Activated naive CD8-positive, alpha-beta T cell treated with anti-CD3 and anti-CD28 coated beads, Interleukin-2, amount 10 ng/mL, durations not matched to agents 7 days and 5 days (primary cell): ENCODE data around the gene ATF7IP2. TPM values are rescaled to one million over a fixed set of nuclear protein-coding genes. Genes with fewer than 3 reads are reported as not detected.

Source experiments
- ATAC-seq: fragments of 150-1000 bp; cut with Tn5 transposase; one replicate; pipeline ENCODE4 v1.10.0; 2021; ENCODE audit warnings: low read depth, moderate library complexity
- POLR2A ChIA-PET: fragments of 350-600 bp; sonication (Branson Sonifier 250); formaldehyde crosslinking; loops from one replicate; lab custom pipeline; 2021; ENCODE audit warnings: antibody characterized with exemption; lab: Charles Lee
- DNase-seq: peaks from one replicate; pipeline ENCODE4 v3.0.0; 2021
- H3K27ac Mint-ChIP-seq: one replicate; pipeline ENCODE4 v1.8.0; 2022; ENCODE audit warnings: mild to moderate bottlenecking, mixed read lengths
- H3K27me3 Mint-ChIP-seq: one replicate; pipeline ENCODE4 v1.8.0; 2022; ENCODE audit warnings: mild to moderate bottlenecking, moderate library complexity, mixed read lengths
- H3K36me3 Mint-ChIP-seq: one replicate; pipeline ENCODE4 v1.8.0; 2021; ENCODE audit warnings: mild to moderate bottlenecking, mixed read lengths
- H3K4me1 Mint-ChIP-seq: one replicate; pipeline ENCODE4 v1.8.0; 2021; ENCODE audit warnings: mixed read lengths
- H3K4me3 Mint-ChIP-seq: one replicate; pipeline ENCODE4 v1.8.0; 2022; ENCODE audit warnings: mild to moderate bottlenecking, moderate library complexity, mixed read lengths
- H3K9me3 Mint-ChIP-seq: one replicate; pipeline ENCODE4 v1.8.0; 2021; ENCODE audit warnings: mixed read lengths
- total RNA-seq, 2 experiments: library from RNA; stranded (reverse); gene quantifications; one replicate each; pipeline ENCODE4 v1.2.3, GENCODE V29; 2021

ATF7IP2 gene
- total RNA-seq, 2 experiments from 2014 or later, result 32.9 to 34.0 TPM

- Mint-ChIP-seq H3K9me3 (no peaks in the 10 kb centered on the region), H3K27me3 (peaks cover 9% of the 10 kb centered on the region), H3K36me3 (no peaks in the 10 kb centered on the region), H3K4me3 (no peak overlapping the region), H3K4me1 (no peaks in the 10 kb centered on the region), H3K27ac (no peak overlapping the region)
- no peak for ATAC-seq
- POLR2A ChIA-PET, result interaction anchor here (0.6 kb wide), 1 partner anchor 42 kb away, joined by 3 read pairs; no protein-coding TSS in a partner anchor
- DNase-seq, result no peak
These were observed 128.7 kb downstream of the ATF7IP2 start for GRCh38 chr16:10514369-10515055.

- Mint-ChIP-seq H3K36me3 (no peaks in the 10 kb centered on the region), H3K27me3 (peaks cover 4% of the 10 kb centered on the region), H3K27ac (no peak overlapping the region), H3K9me3 (no peaks in the 10 kb centered on the region), H3K4me1 (no peaks in the 10 kb centered on the region), H3K4me3 (no peak overlapping the region)
- POLR2A ChIA-PET, result no interaction called here
- no peak for ATAC-seq
- DNase-seq, result no peak
These were observed 132.0 kb downstream of the ATF7IP2 start for GRCh38 chr16:10517868-10518267.

GRCh38 chr16:10518479-10519041 is 132.7 kb downstream of the ATF7IP2 start:
- no peak for DNase-seq
- no peak overlapping the region for H3K27ac Mint-ChIP-seq
- no peaks in the 10 kb centered on the region for H3K9me3 Mint-ChIP-seq
- H3K4me3 Mint-ChIP-seq, result no peak overlapping the region
- no peaks in the 10 kb centered on the region for H3K36me3 Mint-ChIP-seq
- ATAC-seq, result no peak
- H3K27me3 Mint-ChIP-seq, result peaks cover under 1% of the 10 kb centered on the region
- H3K4me1 Mint-ChIP-seq, result no peaks in the 10 kb centered on the region
- POLR2A ChIA-PET, result no interaction called here

- POLR2A ChIA-PET, result no interaction called here
- Mint-ChIP-seq H3K9me3 (no peaks in the 10 kb centered on the region), H3K4me3 (no peak overlapping the region), H3K27ac (no peak overlapping the region), H3K27me3 (no peaks in the 10 kb centered on the region), H3K4me1 (no peaks in the 10 kb centered on the region), H3K36me3 (no peaks in the 10 kb centered on the region)
- no peak for ATAC-seq
- DNase-seq, result no peak
These were observed 133.4 kb downstream of the ATF7IP2 start for GRCh38 chr16:10519297-10519696.

GRCh38 chr16:10519929-10520868 is 134.3 kb downstream of the ATF7IP2 start:
- POLR2A ChIA-PET, result no interaction called here
- Mint-ChIP-seq H3K4me1 (no peaks in the 10 kb centered on the region), H3K36me3 (no peaks in the 10 kb centered on the region), H3K4me3 (no peak overlapping the region), H3K27ac (no peak overlapping the region), H3K9me3 (no peaks in the 10 kb centered on the region), H3K27me3 (no peaks in the 10 kb centered on the region)
- DNase-seq, result no peak
- ATAC-seq, result no peak

GRCh38 chr16:10520869-10521578 is 135.2 kb downstream of the ATF7IP2 start:
- Mint-ChIP-seq H3K9me3 (no peaks in the 10 kb centered on the region), H3K27ac (no peak overlapping the region), H3K4me3 (no peak overlapping the region), H3K36me3 (no peaks in the 10 kb centered on the region), H3K4me1 (no peaks in the 10 kb centered on the region), H3K27me3 (no peaks in the 10 kb centered on the region)
- POLR2A ChIA-PET, result no interaction called here
- DNase-seq, result no peak
- ATAC-seq, result no peak

GRCh38 chr16:10521681-10522274 is 135.9 kb downstream of the ATF7IP2 start:
- DNase-seq (no peak), ATAC-seq (no peak)
- H3K36me3 Mint-ChIP-seq, result no peaks in the 10 kb centered on the region
- H3K9me3 Mint-ChIP-seq, result no peaks in the 10 kb centered on the region
- H3K4me1 Mint-ChIP-seq, result no peaks in the 10 kb centered on the region
- POLR2A ChIA-PET, result no interaction called here
- no peak overlapping the region for H3K4me3 Mint-ChIP-seq
- no peak overlapping the region for H3K27ac Mint-ChIP-seq
- no peaks in the 10 kb centered on the region for H3K27me3 Mint-ChIP-seq

GRCh38 chr16:10522966-10523365 is 137.1 kb downstream of the ATF7IP2 start:
- Mint-ChIP-seq H3K4me3 (no peak overlapping the region), H3K27me3 (no peaks in the 10 kb centered on the region), H3K36me3 (no peaks in the 10 kb centered on the region), H3K27ac (no peak overlapping the region), H3K4me1 (no peaks in the 10 kb centered on the region), H3K9me3 (no peaks in the 10 kb centered on the region)
- ATAC-seq (no peak), DNase-seq (no peak)
- POLR2A ChIA-PET, result interaction anchor here (0.6 kb wide), 1 partner anchor 117 kb away, joined by 4 read pairs; no protein-coding TSS in a partner anchor

- H3K27ac Mint-ChIP-seq, result no peak overlapping the region
- no peak for ATAC-seq
- no peak overlapping the region for H3K4me3 Mint-ChIP-seq
- peaks cover 4% of the 10 kb centered on the region for H3K4me1 Mint-ChIP-seq
- no peaks in the 10 kb centered on the region for H3K9me3 Mint-ChIP-seq
- POLR2A ChIA-PET, result no interaction called here
- no peak for DNase-seq
- H3K36me3 Mint-ChIP-seq, result no peaks in the 10 kb centered on the region
- H3K27me3 Mint-ChIP-seq, result no peaks in the 10 kb centered on the region
These were observed 139.5 kb downstream of the ATF7IP2 start for GRCh38 chr16:10525214-10525825.

GRCh38 chr16:10526962-10527361 is 141.1 kb downstream of the ATF7IP2 start:
- H3K4me1 Mint-ChIP-seq, result peaks cover 4% of the 10 kb centered on the region
- POLR2A ChIA-PET, result no interaction called here
- H3K27me3 Mint-ChIP-seq, result no peaks in the 10 kb centered on the region
- H3K9me3 Mint-ChIP-seq, result no peaks in the 10 kb centered on the region
- ATAC-seq (no peak), DNase-seq (no peak)
- H3K27ac Mint-ChIP-seq, result no peak overlapping the region
- H3K4me3 Mint-ChIP-seq, result no peak overlapping the region
- no peaks in the 10 kb centered on the region for H3K36me3 Mint-ChIP-seq

- Mint-ChIP-seq H3K36me3 (no peaks in the 10 kb centered on the region), H3K4me1 (peaks cover 4% of the 10 kb centered on the region), H3K4me3 (no peak overlapping the region), H3K27me3 (no peaks in the 10 kb centered on the region), H3K27ac (no peak overlapping the region), H3K9me3 (no peaks in the 10 kb centered on the region)
- POLR2A ChIA-PET, result interaction anchor here (0.6 kb wide), 1 partner anchor 12 kb away, joined by 3 read pairs; no protein-coding TSS in a partner anchor
- DNase-seq (no peak), ATAC-seq (no peak)
These were observed 142.8 kb downstream of the ATF7IP2 start for GRCh38 chr16:10528635-10529034.

GRCh38 chr16:10529895-10530669 is 144.2 kb downstream of the ATF7IP2 start:
- H3K4me1 Mint-ChIP-seq, result peaks cover 4% of the 10 kb centered on the region
- POLR2A ChIA-PET, result interaction anchor here (0.9 kb wide), 1 partner anchor 214 kb away, joined by 3 read pairs; the partner anchor contains the start of gene NUBP1
- ATAC-seq (peak; percentile 66), DNase-seq (no peak)
- no peaks in the 10 kb centered on the region for H3K9me3 Mint-ChIP-seq
- H3K27me3 Mint-ChIP-seq, result no peaks in the 10 kb centered on the region
- no peak overlapping the region for H3K4me3 Mint-ChIP-seq
- no peak overlapping the region for H3K27ac Mint-ChIP-seq
- no peaks in the 10 kb centered on the region for H3K36me3 Mint-ChIP-seq
